BJ (cell line): ENCODE results near the gene ZNF415. TPM values are rescaled to one million over a fixed set of nuclear protein-coding genes. Genes with fewer than 3 reads are reported as not detected.

Experiments used
- CTCF ChIA-PET: fragments of 350-600 bp; formaldehyde crosslinking; extraction: SDS; loops from one replicate; lab custom pipeline; 2021; ENCODE audit warnings: antibody characterized with exemption, inconsistent platforms; lab: Yijun Ruan, JAX
- POLR2A ChIA-PET: fragments of 300-600 bp; sonication (Branson Sonifier 250); formaldehyde crosslinking; extraction: SDS; loops from one replicate; lab custom pipeline; 2021; ENCODE audit warnings: antibody characterized with exemption; lab: Charles Lee
- DNase-seq: peaks from one replicate; pipeline ENCODE4 v3.0.0-alpha.2; 2011; ENCODE audit warnings: low read depth
- H3K27me3 ChIP-seq: 2 replicates; pipeline ENCODE4 v1.6.0; 2011; ENCODE audit warnings: low read length; ENCODE audit not compliant: control insufficient read depth, insufficient read depth
- H3K36me3 ChIP-seq: 2 replicates; pipeline ENCODE4 v1.5.1; 2011; ENCODE audit warnings: low read length; ENCODE audit not compliant: control insufficient read depth, insufficient read depth
- H3K4me3 ChIP-seq: 2 replicates; pipeline ENCODE4 v1.5.1; 2011; ENCODE audit warnings: low read depth, mild to moderate bottlenecking, control low read depth, low read length
- CTCF ChIP-seq: IDR thresholded peaks from 2 replicates; pipeline ENCODE4 v1.5.1; 2011; ENCODE audit warnings: low read depth, mild to moderate bottlenecking, control low read depth, inconsistent platforms, low read length, moderate library complexity; ENCODE audit not compliant: insufficient read depth
- polyA plus RNA-seq: library from polyadenylated mRNA; depleted of rRNA; stranded (reverse); fragments of >200 nt; gene quantifications from 2 replicates; pipeline ENCODE4 v1.2.3, GENCODE V29; 2011; rRNA removed

ZNF415 gene
- polyA plus RNA-seq, 1 experiment = 4.6 TPM

- no peaks in the 10 kb centered on the region for H3K27me3 ChIP-seq
- CTCF ChIA-PET = no interaction called here
- POLR2A ChIA-PET = no interaction called here
- no peak for TF ChIP-seq CTCF
- H3K4me3 ChIP-seq = no peak overlapping the region
- no peak for DNase-seq
- peaks cover 12% of the 10 kb centered on the region for H3K36me3 ChIP-seq
Observed at GRCh38 chr19:53068834-53069233, 63.9 kb downstream of the ZNF415 start.

- POLR2A ChIA-PET = no interaction called here
- Histone ChIP-seq H3K4me3 (no peak overlapping the region), H3K36me3 (peaks cover 9% of the 10 kb centered on the region), H3K27me3 (no peaks in the 10 kb centered on the region)
- TF ChIP-seq CTCF = no peak
- no peak for DNase-seq
- CTCF ChIA-PET = no interaction called here
Observed at GRCh38 chr19:53068199-53068598, 64.5 kb downstream of the ZNF415 start.

- H3K4me3 ChIP-seq = peak overlapping the region; percentile 40
- H3K27me3 ChIP-seq = no peaks in the 10 kb centered on the region
- no peaks in the 10 kb centered on the region for H3K36me3 ChIP-seq
- DNase-seq = no peak
- CTCF ChIA-PET = no interaction called here
- TF ChIP-seq CTCF = no peak
- POLR2A ChIA-PET = no interaction called here
Observed at GRCh38 chr19:53057904-53058580, 74.7 kb downstream of the ZNF415 start.

Other genes with a start within 250 kb of the ZNF415 start
- 7.9 and 8.4 TPM in 2 replicates for gene ZNF320, start 235.3 kb downstream of the ZNF415 start, polyA plus RNA-seq
- 1.1 and 1.9 TPM in 2 replicates for gene ZNF888, start 209.5 kb downstream of the ZNF415 start, polyA plus RNA-seq
- gene ZNF816, start 170.0 kb downstream of the ZNF415 start, polyA plus RNA-seq = 1.9 and 3.0 TPM in 2 replicates
- gene ERVV-1, start 119.0 kb downstream of the ZNF415 start, polyA plus RNA-seq = not detected in 2 replicates
- gene ERVV-2, start 88.2 kb downstream of the ZNF415 start, polyA plus RNA-seq = not detected in 2 replicates
- gene ZNF160, start 29.5 kb downstream of the ZNF415 start, polyA plus RNA-seq = 9.0 and 11.5 TPM in 2 replicates
- 2.0 and 4.2 TPM in 2 replicates for gene ZNF347, start 26.1 kb upstream of the ZNF415 start, polyA plus RNA-seq
- gene ZNF665, start 60.4 kb upstream of the ZNF415 start, polyA plus RNA-seq = 3.0 and 3.5 TPM in 2 replicates
- 12.9 and 20.4 TPM in 2 replicates for gene ZNF677, start 122.0 kb upstream of the ZNF415 start, polyA plus RNA-seq
- gene VN1R2, start 125.4 kb upstream of the ZNF415 start, polyA plus RNA-seq = not detected in 2 replicates
- gene VN1R4, start 134.8 kb upstream of the ZNF415 start, polyA plus RNA-seq = not detected in 2 replicates
- gene ZNF845, start 200.8 kb upstream of the ZNF415 start, polyA plus RNA-seq = 1.5 and 3.2 TPM in 2 replicates
- 1.2 and 2.3 TPM in 2 replicates for gene ZNF525, start 232.8 kb upstream of the ZNF415 start, polyA plus RNA-seq